ENCODE data around the gene TMA7B.

The TMA7B gene

GRCh38 chr22:39917776-39918495 is 42.3 kb upstream of the TMA7B start:
- peaks cover 61 to 74% of the 10 kb centered on the region in 2 experiments for H3K27me3 ChIP-seq (ENCODE audit: control insufficient read depth in 1 of 2, insufficient read depth in 1 of 2, low read length in 2 of 2)
- 79% methylated on average over 9 of the region's 12 CpGs for WGBS
- H2BK120ac ChIP-seq (ENCODE audit: low read depth, low read length) = no peak overlapping the region
- H4K91ac ChIP-seq (ENCODE audit: low read length) = no peak overlapping the region
- no peaks in the 10 kb centered on the region for H3K36me3 ChIP-seq (ENCODE audit: control insufficient read depth in 1 of 2, insufficient read depth in 2 of 2, low read depth in 1 of 2, low read length in 2 of 2)
- no peak overlapping the region for H3K14ac ChIP-seq (ENCODE audit: low read length in 2 of 2)
- no peak overlapping the region for H3K18ac ChIP-seq (ENCODE audit: low read depth in 1 of 2, low read length in 2 of 2)
- no peak overlapping the region for H4K8ac ChIP-seq (ENCODE audit: low read length)
- no peaks in the 10 kb centered on the region for H3K4me1 ChIP-seq (ENCODE audit: control insufficient read depth, insufficient read depth, low read depth, low read length)
- DNase-seq = no peak
- H2BK15ac ChIP-seq (ENCODE audit: low read depth, poor library complexity, severe bottlenecking) = no peak overlapping the region
- H3K9me3 ChIP-seq (ENCODE audit: control insufficient read depth, low read length) = no peaks in the 10 kb centered on the region
- no peak overlapping the region for H3K9ac ChIP-seq (ENCODE audit: low read length)
- H2BK5ac ChIP-seq (ENCODE audit: low read depth, low read length, poor library complexity, severe bottlenecking) = no peak overlapping the region
- no peak overlapping the region for H3K4me2 ChIP-seq (ENCODE audit: low read length, poor library complexity, severe bottlenecking)
- H3K4ac ChIP-seq (ENCODE audit: low read depth in 1 of 2, low read length in 2 of 2) = no peak overlapping the region
- no peak overlapping the region for H3K23ac ChIP-seq (ENCODE audit: low read length in 2 of 2)
- H2AK5ac ChIP-seq (ENCODE audit: low read length, severe bottlenecking) = no peak overlapping the region
- no peak overlapping the region for H3K4me3 ChIP-seq (ENCODE audit: insufficient read depth in 1 of 2, low read depth in 1 of 2, low read length in 2 of 2)
- H3K27ac ChIP-seq (ENCODE audit: low read length, poor library complexity, severe bottlenecking) = no peak overlapping the region
- H2BK12ac ChIP-seq (ENCODE audit: low read length in 2 of 2) = no peak overlapping the region
- no peaks in the 10 kb centered on the region for H3K79me1 ChIP-seq (replicated peaks; ENCODE audit: low read length, poor library complexity, severe bottlenecking)
- H2AFZ ChIP-seq (ENCODE audit: low read depth, low read length) = no peak overlapping the region

- H3K9ac ChIP-seq (ENCODE audit: low read length) = no peak overlapping the region
- no peak for DNase-seq
- H2BK12ac ChIP-seq (ENCODE audit: low read length in 2 of 2) = no peak overlapping the region
- H3K79me1 ChIP-seq (replicated peaks; ENCODE audit: low read length, poor library complexity, severe bottlenecking) = no peaks in the 10 kb centered on the region
- no peak overlapping the region for H2AFZ ChIP-seq (ENCODE audit: low read depth, low read length)
- WGBS = 77% methylated on average over 8 of the region's 8 CpGs
- H3K9me3 ChIP-seq (ENCODE audit: control insufficient read depth, low read length) = no peaks in the 10 kb centered on the region
- no peak overlapping the region for H3K4ac ChIP-seq (ENCODE audit: low read depth in 1 of 2, low read length in 2 of 2)
- H2AK5ac ChIP-seq (ENCODE audit: low read length, severe bottlenecking) = no peak overlapping the region
- H2BK15ac ChIP-seq (ENCODE audit: low read depth, poor library complexity, severe bottlenecking) = no peak overlapping the region
- no peaks in the 10 kb centered on the region for H3K36me3 ChIP-seq (ENCODE audit: control insufficient read depth in 1 of 2, insufficient read depth in 2 of 2, low read depth in 1 of 2, low read length in 2 of 2)
- H3K4me1 ChIP-seq (ENCODE audit: control insufficient read depth, insufficient read depth, low read depth, low read length) = no peaks in the 10 kb centered on the region
- H4K91ac ChIP-seq (ENCODE audit: low read length) = no peak overlapping the region
- no peak overlapping the region for H3K14ac ChIP-seq (ENCODE audit: low read length in 2 of 2)
- no peak overlapping the region for H4K8ac ChIP-seq (ENCODE audit: low read length)
- H3K27ac ChIP-seq (ENCODE audit: low read length, poor library complexity, severe bottlenecking) = no peak overlapping the region
- H3K4me2 ChIP-seq (ENCODE audit: low read length, poor library complexity, severe bottlenecking) = no peak overlapping the region
- H3K4me3 ChIP-seq (ENCODE audit: insufficient read depth in 1 of 2, low read depth in 1 of 2, low read length in 2 of 2) = no peak overlapping the region
- no peak overlapping the region for H3K23ac ChIP-seq (ENCODE audit: low read length in 2 of 2)
- no peak overlapping the region for H3K18ac ChIP-seq (ENCODE audit: low read depth in 1 of 2, low read length in 2 of 2)
- peaks cover 55 to 74% of the 10 kb centered on the region in 2 experiments for H3K27me3 ChIP-seq (ENCODE audit: control insufficient read depth in 1 of 2, insufficient read depth in 1 of 2, low read length in 2 of 2)
- no peak overlapping the region for H2BK120ac ChIP-seq (ENCODE audit: low read depth, low read length)
- no peak overlapping the region for H2BK5ac ChIP-seq (ENCODE audit: low read depth, low read length, poor library complexity, severe bottlenecking)
Measured at GRCh38 chr22:39920134-39920743, 40.0 kb upstream of the TMA7B start.

GRCh38 chr22:39923696-39924095 is 36.5 kb upstream of the TMA7B start:
- H3K4me1 ChIP-seq (ENCODE audit: control insufficient read depth, insufficient read depth, low read depth, low read length) = no peaks in the 10 kb centered on the region
- no peaks in the 10 kb centered on the region for H3K9me3 ChIP-seq (ENCODE audit: control insufficient read depth, low read length)
- peaks cover 66 to 81% of the 10 kb centered on the region in 2 experiments for H3K27me3 ChIP-seq (ENCODE audit: control insufficient read depth in 1 of 2, insufficient read depth in 1 of 2, low read length in 2 of 2)
- no peak overlapping the region for H2BK15ac ChIP-seq (ENCODE audit: low read depth, poor library complexity, severe bottlenecking)
- no peak overlapping the region for H3K27ac ChIP-seq (ENCODE audit: low read length, poor library complexity, severe bottlenecking)
- no peak overlapping the region for H2BK120ac ChIP-seq (ENCODE audit: low read depth, low read length)
- H2AK5ac ChIP-seq (ENCODE audit: low read length, severe bottlenecking) = no peak overlapping the region
- H3K9ac ChIP-seq (ENCODE audit: low read length) = no peak overlapping the region
- H3K36me3 ChIP-seq (ENCODE audit: control insufficient read depth in 1 of 2, insufficient read depth in 2 of 2, low read depth in 1 of 2, low read length in 2 of 2) = no peaks in the 10 kb centered on the region
- H2BK5ac ChIP-seq (ENCODE audit: low read depth, low read length, poor library complexity, severe bottlenecking) = no peak overlapping the region
- no peak overlapping the region for H3K4me3 ChIP-seq (ENCODE audit: insufficient read depth in 1 of 2, low read depth in 1 of 2, low read length in 2 of 2)
- no peak overlapping the region for H2AFZ ChIP-seq (ENCODE audit: low read depth, low read length)
- WGBS = 98% methylated on average over 5 of the region's 5 CpGs
- H3K4me2 ChIP-seq (ENCODE audit: low read length, poor library complexity, severe bottlenecking) = no peak overlapping the region
- no peak overlapping the region for H3K23ac ChIP-seq (ENCODE audit: low read length in 2 of 2)
- no peak overlapping the region for H4K91ac ChIP-seq (ENCODE audit: low read length)
- no peaks in the 10 kb centered on the region for H3K79me1 ChIP-seq (replicated peaks; ENCODE audit: low read length, poor library complexity, severe bottlenecking)
- no peak overlapping the region for H3K18ac ChIP-seq (ENCODE audit: low read depth in 1 of 2, low read length in 2 of 2)
- H2BK12ac ChIP-seq (ENCODE audit: low read length in 2 of 2) = no peak overlapping the region
- no peak overlapping the region for H4K8ac ChIP-seq (ENCODE audit: low read length)
- no peak for DNase-seq
- no peak overlapping the region for H3K4ac ChIP-seq (ENCODE audit: low read depth in 1 of 2, low read length in 2 of 2)
- H3K14ac ChIP-seq (ENCODE audit: low read length in 2 of 2) = no peak overlapping the region

GRCh38 chr22:39924286-39924685 is 35.9 kb upstream of the TMA7B start:
- no peak overlapping the region for H3K9ac ChIP-seq (ENCODE audit: low read length)
- H3K4me2 ChIP-seq (ENCODE audit: low read length, poor library complexity, severe bottlenecking) = no peak overlapping the region
- H3K36me3 ChIP-seq (ENCODE audit: control insufficient read depth in 1 of 2, insufficient read depth in 2 of 2, low read depth in 1 of 2, low read length in 2 of 2) = no peaks in the 10 kb centered on the region
- H3K23ac ChIP-seq (ENCODE audit: low read length in 2 of 2) = no peak overlapping the region
- no peak overlapping the region for H4K91ac ChIP-seq (ENCODE audit: low read length)
- WGBS = 96% methylated on average over 16 of the region's 18 CpGs
- peaks cover 72 to 85% of the 10 kb centered on the region in 2 experiments for H3K27me3 ChIP-seq (ENCODE audit: control insufficient read depth in 1 of 2, insufficient read depth in 1 of 2, low read length in 2 of 2)
- DNase-seq = no peak
- no peak overlapping the region for H3K27ac ChIP-seq (ENCODE audit: low read length, poor library complexity, severe bottlenecking)
- H4K8ac ChIP-seq (ENCODE audit: low read length) = no peak overlapping the region
- no peak overlapping the region for H2AFZ ChIP-seq (ENCODE audit: low read depth, low read length)
- H3K14ac ChIP-seq (ENCODE audit: low read length in 2 of 2) = no peak overlapping the region
- H3K9me3 ChIP-seq (ENCODE audit: control insufficient read depth, low read length) = no peaks in the 10 kb centered on the region
- no peak overlapping the region for H2BK120ac ChIP-seq (ENCODE audit: low read depth, low read length)
- no peak overlapping the region for H2BK5ac ChIP-seq (ENCODE audit: low read depth, low read length, poor library complexity, severe bottlenecking)
- no peak overlapping the region for H2BK12ac ChIP-seq (ENCODE audit: low read length in 2 of 2)
- H2BK15ac ChIP-seq (ENCODE audit: low read depth, poor library complexity, severe bottlenecking) = no peak overlapping the region
- H3K18ac ChIP-seq (ENCODE audit: low read depth in 1 of 2, low read length in 2 of 2) = no peak overlapping the region
- no peak overlapping the region for H2AK5ac ChIP-seq (ENCODE audit: low read length, severe bottlenecking)
- no peaks in the 10 kb centered on the region for H3K4me1 ChIP-seq (ENCODE audit: control insufficient read depth, insufficient read depth, low read depth, low read length)
- no peaks in the 10 kb centered on the region for H3K79me1 ChIP-seq (replicated peaks; ENCODE audit: low read length, poor library complexity, severe bottlenecking)
- no peak overlapping the region for H3K4me3 ChIP-seq (ENCODE audit: insufficient read depth in 1 of 2, low read depth in 1 of 2, low read length in 2 of 2)
- H3K4ac ChIP-seq (ENCODE audit: low read depth in 1 of 2, low read length in 2 of 2) = no peak overlapping the region
